A172 (cell line): ENCODE results near the gene GTF3C5. TPM values are rescaled to one million over a fixed set of nuclear protein-coding genes. Genes with fewer than 3 reads are reported as not detected.
A peak's percentile ranks its signal among the peaks of the same experiment; 100 is the strongest.

Experiments
- DNase-seq: peaks from one replicate; pipeline ENCODE4 v3.0.0-alpha.2; 2015; ENCODE audit warnings: low spot score
- total RNA-seq: library from RNA; depleted of rRNA; stranded (reverse); fragments of >200 nt; shearing (Covaris generic); gene quantifications from 2 replicates; pipeline ENCODE4 v1.2.3, GENCODE V29; 2014; rRNA removed

Gene GTF3C5, protein sequence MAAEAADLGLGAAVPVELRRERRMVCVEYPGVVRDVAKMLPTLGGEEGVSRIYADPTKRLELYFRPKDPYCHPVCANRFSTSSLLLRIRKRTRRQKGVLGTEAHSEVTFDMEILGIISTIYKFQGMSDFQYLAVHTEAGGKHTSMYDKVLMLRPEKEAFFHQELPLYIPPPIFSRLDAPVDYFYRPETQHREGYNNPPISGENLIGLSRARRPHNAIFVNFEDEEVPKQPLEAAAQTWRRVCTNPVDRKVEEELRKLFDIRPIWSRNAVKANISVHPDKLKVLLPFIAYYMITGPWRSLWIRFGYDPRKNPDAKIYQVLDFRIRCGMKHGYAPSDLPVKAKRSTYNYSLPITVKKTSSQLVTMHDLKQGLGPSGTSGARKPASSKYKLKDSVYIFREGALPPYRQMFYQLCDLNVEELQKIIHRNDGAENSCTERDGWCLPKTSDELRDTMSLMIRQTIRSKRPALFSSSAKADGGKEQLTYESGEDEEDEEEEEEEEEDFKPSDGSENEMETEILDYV
- 98.4 and 98.6 TPM in 2 replicates for total RNA-seq

DNA sequence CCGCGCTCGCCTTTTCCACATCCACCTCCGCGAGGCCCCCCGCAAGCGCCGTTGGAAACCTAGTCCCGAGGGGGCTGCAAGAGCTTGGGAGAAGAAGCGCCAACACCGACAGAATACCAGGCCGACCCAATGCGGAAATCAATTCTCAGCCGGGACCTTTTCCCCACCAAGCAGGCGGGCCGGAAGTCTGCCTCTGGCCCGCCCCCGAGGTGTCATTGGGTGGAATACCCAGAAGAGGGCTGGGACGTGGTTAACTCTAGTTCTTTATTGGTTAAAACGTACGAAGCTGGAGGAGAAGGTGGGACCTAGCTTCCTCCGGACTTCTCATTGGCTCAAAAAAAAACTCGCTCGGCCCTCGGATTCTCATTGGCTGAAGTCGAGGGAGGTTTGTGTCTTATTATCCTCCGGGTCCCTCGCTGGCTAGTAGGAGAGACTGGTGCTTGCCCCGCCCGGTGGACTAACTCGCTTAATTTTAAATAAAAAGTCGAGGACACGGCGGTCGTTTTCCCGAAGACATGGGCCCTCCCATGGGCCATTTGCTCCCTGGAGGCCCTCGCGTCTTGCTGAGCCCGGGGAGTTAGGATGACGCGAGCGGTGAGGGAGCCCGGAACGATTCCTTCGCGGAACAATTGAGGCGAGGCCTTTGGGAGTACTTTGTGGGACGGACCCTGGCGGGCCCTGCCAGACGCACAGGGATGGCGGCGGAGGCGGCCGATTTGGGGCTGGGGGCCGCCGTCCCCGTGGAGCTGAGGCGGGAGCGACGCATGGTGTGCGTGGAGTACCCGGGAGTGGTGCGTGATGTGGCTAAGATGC lies at the start of gene GTF3C5:
Gene GTF3C5, plus strand, starts transcription at position 681 of the 813 bp plus-strand sequence. Its CDS starts 15 bp downstream, at position 696.
- peak; percentile 100 for DNase-seq

DNA sequence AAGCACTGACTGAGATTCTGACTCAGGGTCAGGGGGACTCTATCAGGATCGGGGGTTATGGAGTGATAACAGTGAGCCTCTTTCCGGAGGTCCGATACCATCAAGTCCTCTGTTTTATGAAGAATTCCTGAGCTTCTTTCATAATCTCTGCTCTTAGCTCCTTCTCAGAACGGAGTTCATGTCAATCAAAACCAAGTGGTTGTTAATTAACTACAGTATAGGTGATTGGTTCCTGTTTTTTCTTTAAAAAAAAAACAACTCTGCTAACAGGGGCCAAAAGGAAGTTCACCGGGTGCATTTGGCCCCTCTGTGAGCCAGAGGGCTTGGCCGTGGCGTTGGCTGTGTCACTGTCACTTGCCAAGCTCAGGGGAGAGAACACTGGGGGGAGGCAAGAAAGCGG lies 48.3 kb upstream of the GTF3C5 start:
- DNase-seq = no peak

DNA sequence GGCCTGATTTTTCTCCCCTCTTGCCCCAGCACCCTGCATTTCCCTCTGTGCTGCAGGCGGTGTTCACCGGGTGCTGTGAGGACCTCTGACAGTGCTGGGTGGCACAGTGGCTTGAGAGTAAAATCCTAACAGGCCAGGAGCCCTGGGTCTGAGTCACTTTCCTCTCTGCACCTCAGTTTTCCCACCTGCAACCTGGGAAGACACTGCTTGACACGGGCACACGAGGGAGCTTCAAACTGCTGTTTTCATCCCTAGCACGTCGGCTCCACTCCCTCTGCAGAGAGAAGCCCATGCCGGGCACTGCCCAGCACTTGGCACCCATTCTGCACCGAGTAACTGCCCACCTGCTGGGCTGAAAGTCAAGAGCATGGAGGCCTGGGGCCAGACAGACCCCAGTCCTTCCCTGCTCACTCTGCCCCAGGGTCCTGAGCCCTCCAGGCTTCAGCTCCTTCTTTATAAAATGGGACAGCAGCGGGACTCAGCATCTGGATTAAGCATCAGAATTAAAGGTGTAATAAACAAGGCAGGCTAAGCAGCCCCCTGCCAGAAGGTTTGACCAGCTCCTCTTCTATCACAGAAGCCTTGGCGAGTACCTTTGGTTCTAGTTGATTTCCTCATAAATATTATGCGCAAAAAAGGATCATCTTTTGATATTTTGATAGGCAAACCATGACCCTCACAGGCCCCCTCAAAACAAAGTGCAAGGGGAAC lies 47.2 kb upstream of the GTF3C5 start:
- no peak for DNase-seq

DNA sequence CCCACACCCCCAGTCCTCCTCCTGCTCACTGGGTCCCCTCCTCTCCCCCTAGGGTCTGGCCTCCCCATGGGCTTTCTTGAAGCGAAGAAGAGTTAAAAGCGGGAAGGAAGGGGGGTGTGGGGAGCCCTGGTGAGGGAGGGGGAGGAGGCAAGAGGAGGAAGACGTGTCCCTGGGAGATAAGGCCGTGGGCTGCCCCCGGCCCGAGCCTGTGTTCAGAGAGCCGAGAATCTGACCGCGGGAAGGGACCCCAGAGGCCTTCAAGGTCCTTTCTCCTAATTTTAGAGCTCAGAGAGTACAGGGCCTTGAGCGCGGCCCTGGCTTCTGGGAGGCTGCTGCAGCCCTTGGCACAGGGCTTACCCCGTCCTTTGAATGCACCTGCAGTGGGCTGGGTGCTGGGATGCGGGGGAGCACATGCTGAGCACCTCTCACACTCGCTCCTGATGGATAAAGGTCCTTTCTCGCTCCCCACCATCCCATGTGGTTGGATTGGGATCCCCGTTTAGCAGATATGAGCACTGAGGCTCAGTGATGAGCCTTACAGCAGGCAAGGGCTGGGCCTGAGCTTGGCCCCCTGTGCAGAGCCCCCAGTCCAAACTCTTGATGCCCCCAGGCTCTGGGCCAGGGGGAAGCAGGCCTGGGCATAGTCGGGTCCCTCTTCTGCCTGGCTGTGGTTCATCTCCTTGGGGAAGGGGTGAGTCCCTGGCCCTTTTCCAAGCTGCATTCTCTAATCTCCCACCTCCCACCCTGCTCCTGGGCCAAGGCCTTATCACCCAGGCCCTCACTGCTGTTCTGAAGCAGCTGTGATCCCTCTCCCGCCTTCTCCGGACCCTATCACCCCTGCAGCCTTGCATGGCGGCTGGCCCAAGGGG lies 46.4 kb upstream of the GTF3C5 start:
- no peak for DNase-seq

DNA sequence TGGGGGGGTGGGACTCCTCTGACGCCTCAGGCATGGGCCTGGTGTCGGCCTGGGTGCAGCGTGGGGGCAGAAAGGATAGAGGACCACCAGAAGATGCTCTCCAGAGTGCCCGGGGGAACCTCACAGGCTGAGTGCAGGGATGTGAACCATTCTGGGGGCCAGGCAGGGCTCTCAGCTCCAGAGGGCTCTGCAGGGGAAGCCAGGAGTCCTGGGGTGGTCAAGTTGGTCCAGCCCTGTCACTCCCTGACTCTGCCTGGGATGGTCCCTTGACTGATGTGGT lies 45.8 kb upstream of the GTF3C5 start:
- DNase-seq = no peak

DNA sequence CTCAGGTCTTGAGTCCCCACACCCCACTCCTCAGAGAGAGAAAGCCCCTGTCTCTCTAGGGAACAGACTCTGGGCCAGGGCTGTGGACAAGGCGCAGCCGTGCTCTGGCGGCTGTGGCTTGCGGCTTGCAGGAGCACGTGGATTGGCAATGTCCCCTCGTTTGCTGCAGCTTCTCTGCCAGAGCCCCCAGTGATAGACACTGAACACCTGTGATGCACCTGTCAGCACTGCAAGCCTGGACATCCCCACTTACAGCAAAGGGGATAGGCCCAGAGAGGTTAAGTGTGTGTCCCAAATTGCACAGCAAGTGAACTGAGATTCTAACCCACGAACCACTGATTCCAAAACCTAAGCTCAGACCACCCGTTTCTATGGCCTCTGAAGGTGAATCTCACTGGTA lies 45.3 kb upstream of the GTF3C5 start:
- no peak for DNase-seq

DNA sequence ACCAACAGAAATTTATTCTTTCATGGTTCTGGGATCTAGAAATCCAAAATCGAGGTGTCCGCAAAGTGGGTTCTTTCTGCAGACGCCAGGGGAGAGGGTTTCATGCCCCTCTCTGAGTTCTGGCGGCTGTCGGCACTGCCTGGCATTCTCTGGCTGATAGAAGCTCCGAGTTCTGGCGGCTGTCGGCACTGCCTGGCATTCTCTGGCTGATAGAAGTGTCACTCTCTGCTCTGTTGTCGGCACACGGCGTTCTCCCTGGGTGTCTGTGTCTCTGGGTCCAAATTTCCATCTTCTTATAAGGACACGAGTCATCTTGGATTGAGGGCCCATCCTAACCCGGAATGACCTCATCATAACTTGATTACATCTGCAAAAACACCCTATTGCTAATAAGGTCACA lies 44.7 kb upstream of the GTF3C5 start:
- DNase-seq = no peak

DNA sequence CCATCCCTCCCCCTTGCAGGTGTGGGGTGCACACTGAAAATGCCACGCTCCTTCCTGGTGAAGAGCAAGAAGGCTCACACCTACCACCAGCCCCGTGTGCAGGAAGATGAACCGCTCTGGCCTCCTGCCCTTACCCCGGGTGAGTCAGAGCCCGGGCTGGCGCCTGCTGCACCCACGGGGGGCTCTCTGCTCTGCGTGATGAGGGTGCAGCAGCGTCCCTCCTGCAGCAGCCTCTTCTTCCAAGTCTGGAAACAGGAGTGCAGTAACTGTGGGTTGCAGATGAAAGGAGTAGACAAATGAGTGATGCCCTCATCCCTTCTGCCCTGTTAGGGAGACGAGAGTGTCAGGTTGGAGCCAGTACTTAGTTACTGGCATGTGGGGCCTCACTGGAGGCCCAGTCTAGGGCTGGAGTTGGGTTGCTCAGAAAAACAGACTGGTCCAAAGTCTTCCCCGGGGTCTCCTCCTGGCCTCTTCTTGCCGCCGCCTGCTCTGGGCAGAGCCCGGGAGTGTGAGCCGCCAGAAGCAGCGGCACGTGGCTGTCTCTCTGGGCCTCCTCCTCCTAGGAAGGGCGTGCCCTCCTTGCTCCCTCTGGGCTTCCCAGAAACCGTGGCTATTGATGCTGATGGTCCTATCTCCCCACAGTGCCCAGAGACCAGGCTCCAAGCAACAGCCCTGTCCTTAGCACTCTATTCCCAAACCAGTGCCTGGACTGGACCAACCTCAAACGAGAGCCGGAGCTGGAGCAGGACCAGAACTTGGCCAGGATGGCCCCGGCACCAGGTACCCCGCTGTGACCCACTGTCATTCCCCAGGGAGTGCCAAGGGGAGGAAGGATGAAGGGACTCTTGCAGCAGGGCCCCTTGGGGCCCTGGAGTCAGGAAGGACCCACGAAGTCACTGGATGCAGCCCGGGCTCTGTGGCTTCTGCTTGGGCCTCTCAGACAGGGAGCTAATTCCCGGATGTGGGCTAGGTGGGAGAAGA lies 43.9 kb upstream of the GTF3C5 start:
- DNase-seq = peak; percentile 51

DNA sequence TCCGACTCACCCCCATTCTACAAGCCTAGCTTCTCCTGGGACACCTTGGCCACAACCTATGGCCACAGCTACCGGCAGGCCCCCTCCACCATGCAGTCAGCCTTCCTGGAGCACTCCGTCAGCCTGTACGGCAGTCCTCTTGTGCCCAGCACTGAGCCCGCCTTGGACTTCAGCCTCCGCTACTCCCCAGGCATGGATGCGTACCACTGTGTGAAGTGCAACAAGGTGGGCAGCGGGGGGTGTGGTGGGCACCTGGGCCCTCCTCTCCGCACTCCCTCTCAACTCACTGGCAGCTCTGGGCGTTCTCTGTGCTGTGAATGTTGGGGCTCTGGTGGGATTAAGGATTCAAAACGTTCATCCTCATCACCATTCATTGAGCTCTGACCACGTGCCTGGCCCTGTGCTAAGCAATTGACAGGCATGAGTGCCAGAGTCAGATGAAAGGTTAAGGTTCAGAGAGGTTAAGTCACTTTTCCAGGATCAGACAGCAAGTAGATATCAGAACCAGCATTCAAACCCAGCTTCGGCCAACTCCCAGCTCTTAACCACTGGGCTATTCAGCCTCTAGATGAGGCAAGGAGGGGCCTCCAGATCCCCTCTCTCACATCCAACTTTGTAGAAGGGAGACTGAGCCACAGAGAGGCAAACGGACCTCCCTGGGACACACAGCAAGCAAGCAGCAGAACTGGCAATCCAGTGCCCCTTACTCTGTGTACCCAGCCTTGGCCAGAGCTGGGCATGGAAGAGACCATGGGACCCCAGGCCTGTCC lies 42.4 kb upstream of the GTF3C5 start:
- no peak for DNase-seq

DNA sequence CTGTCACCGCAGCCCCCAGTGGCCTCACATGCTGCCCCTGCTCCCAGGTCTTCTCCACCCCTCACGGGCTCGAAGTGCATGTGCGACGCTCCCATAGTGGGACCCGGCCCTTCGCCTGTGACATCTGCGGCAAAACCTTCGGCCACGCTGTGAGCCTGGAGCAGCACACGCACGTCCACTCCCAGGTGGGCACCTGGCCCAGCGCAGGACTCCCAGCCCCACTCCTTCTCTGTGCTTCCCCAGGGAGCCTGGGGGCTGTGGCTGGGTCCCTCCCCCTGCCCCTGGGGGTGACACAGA lies 41.8 kb upstream of the GTF3C5 start:
- DNase-seq = no peak

DNA sequence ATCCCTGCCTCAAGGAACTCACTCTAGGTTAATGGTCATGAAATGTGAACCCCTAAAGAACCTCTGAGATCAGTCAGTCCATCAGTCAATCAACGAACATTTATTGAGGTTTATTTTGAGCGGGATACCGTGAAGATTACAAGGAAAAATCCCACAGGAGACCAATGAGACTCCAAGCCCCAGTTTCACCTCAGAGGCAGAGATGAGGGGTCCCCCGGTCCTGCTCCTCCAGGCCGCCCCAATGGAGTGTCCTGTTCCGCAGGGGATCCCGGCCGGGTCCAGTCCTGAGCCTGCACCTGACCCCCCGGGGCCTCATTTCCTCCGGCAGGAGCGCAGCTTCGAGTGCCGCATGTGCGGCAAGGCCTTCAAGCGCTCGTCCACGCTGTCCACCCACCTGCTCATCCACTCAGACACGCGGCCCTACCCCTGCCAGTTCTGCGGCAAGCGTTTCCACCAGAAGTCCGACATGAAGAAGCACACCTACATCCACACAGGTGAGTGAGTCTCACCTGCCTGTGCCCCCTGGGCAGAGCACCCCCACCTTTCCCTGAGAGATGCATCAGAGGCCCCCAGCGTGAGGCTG lies 41.3 kb upstream of the GTF3C5 start:
- DNase-seq = no peak

DNA sequence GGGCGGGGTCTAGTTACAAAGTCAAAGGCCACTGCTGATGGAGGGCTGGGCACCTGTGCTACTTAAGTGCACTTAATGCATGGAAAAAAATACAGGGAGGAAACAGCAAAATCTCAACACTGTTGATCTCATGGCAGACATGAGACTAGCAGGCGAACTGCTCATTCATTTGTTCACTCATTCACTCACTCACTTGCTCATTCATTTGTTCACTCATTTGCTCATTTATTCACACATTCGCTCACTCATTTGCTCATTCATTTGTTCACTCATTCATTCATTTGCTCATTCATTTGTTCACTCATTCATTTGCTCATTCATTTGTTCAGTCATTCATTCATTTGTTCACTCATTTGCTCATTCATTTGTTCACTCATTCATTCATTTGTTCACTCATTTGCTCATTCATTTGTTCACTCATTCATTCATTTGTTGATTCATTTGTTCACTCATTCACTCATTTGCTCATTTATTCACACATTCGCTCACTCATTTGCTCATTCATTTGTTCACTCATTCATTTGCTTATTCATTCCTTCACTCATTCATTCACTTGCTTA lies 40.7 kb upstream of the GTF3C5 start:
- peak; percentile 43 for DNase-seq

DNA sequence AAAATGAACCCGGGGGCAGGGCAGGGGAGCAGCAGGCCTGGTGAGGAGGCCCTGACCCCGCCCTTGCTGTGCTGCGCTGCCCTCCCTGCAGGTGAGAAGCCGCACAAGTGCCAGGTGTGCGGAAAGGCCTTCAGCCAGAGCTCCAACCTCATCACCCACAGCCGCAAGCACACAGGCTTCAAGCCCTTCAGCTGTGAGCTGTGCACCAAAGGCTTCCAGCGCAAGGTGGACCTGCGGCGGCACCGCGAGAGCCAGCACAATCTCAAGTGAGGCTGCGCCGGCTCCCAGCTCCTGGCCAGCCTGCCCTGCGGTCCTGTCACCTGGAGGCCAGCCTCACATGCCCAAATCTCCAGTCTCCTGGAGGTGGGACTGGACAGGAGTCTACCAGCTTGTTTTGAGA lies 40.0 kb upstream of the GTF3C5 start:
- DNase-seq = no peak

DNA sequence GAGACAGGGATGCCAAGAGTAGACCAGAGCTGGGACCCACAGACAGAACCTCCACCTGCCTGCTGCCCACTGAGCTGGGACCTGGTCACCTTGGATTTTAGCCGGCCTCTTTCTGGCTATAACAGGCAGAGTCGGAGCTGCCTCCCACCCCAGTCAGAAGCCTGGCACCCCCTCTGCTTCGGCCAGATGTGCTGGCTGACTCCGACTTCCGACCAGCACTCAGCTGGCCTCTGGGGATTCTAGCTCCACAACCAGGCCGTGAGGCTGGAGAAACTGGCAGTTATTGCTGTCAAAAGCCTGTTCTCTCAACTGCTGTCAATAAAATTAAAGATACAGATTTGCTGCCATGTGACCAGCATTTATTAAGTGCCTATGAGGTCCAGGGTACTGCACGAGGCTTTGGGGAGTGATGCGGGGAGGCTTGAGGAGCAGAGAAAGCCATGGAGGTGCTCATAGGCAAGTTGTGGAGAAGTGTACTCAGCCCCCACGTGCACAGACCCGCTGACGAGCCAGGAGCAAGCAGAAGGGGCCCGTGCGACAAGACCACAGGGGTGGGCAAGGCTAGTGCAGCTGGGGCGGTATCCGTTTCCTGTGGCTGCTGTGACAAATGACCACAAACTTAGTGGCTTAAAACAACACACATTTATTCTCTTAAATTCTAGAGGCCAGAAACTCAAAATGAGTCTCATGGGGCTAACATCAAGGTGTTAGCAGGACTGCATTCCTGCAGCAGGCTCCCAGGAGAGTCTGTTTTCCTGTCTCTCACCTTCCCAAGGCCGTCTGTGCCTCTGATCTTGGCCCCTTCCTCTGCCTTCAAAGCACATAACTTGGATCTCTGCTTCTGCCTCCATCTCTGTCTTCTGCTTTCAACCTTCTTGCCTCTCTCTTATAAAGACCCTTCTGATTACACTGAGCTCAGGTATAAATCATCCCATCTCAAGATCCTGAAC lies 39.2 kb upstream of the GTF3C5 start:
- no peak for DNase-seq

DNA sequence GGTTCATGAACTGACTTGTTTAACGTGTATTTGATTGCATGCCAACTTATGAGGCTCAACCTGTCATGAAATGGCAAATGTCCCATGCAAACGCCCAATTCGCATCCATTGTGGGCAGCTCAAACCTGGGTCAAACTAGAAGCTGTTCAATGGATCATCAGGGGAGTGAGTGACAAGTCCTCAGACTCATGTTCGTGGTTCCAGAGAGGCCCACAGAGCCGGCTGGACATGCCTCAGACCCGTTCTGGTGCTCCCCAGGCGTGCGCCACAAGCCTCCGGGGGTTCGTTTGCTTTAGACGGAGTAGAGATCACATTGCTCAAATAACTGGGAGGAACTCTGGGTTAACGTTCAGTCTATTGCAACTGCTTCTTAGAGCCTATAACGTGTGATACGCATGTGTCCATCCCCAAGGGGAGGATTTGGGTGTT lies 37.3 kb upstream of the GTF3C5 start:
- no peak for DNase-seq

DNA sequence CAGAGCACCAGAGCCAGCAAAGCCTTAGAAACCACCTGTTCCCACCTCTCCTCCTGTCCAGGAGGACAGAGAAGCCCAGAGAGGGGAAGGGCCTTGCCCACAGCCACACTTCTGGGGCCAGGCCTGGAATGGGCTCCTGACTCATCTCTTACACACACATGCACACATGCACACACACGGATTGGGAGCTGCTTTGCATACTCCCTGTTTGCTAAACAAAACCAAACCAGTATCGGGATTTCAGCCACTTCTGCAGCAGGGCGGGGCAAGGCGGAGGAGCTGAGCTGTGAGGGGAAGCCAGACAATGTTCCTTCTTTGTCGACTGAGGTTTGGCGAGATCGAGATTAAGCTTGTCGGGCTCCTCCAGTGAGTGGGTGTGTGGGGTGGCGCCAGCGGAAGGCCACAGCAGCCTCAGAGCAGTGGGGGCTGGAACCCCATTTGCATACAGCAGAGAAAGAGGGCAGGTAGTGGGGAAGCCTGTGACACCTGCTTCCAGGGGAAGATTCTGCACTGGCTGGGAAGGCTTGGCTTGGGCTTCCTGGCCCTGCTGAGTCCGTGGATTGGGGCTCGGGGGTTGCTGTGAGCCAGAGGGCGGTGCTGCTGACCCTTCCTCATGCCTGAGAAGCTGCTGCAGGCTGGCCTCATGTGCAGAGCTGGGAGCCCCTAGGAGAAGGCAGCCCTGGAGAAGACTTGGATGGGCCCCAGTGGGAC lies 36.2 kb upstream of the GTF3C5 start:
- DNase-seq = no peak

DNA sequence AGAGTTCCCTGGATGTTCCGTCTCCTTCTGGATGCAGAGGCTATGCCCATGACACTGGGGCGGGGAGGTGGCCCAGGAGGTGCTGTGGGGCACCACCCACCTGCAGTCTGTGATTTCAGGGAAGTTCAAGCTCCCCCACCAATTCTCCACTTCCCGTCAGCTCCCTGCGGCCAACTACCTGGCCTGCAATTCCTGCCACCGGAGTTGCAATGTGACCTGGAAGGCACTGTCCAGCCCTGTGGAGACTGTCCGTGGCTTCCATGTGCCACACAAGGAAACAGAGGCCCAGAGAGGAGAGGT lies 35.7 kb upstream of the GTF3C5 start:
- no peak for DNase-seq
